Measurements from ENCODE around the gene S100PBP.

Gene S100PBP

GRCh38 chr1:32873484-32873883 lies 56.0 kb downstream of the S100PBP start:
- Histone ChIP-seq H3K9ac (peak overlapping the region in 6 of 11 experiments; percentile 47 to 73 (median 64); a peak in 7 of 22 replicates), H3K27me3 (peaks cover 37 to 45% (median 38%) of the 10 kb centered on the region in 11 experiments), H3K27ac (peak overlapping the region in 2 of 11 experiments; percentile 53 to 55; a peak in 2 of 22 replicates), H3K4me1 (peaks cover 18 to 58% (median 49%) of the 10 kb centered on the region in 10 experiments), H3K36me3 (0 out of 22 replicates have a peak, but pooled peaks cover 0 to under 1% (median 0%) of the 10 kb centered on the region in 11 experiments), H4K20me1 (peaks cover 0 to 34% (median 27%) of the 10 kb centered on the region in 11 experiments; a peak in 18 of 22 replicates), H3K9me3 (replicated peaks in 1 of 11) (no peaks in the 10 kb centered on the region), H3K4me3 (peak overlapping the region in 1 of 10 experiments; percentile 45; a peak in 1 of 20 replicates), H3K4me2 (peak overlapping the region in 9 of 11 experiments; percentile 61 to 95 (median 87); a peak in 18 of 22 replicates)
- TF ChIP-seq Cebpa-rat (IDR thresholded peaks at IDR 0.05), result no peak

GRCh38 chr1:32874860-32875752 lies 57.7 kb downstream of the S100PBP start:
- H3K4me1 ChIP-seq, result peaks cover 18 to 53% (median 47%) of the 10 kb centered on the region in 10 experiments
- H4K20me1 ChIP-seq, result peaks cover 0 to 19% (median 12%) of the 10 kb centered on the region in 11 experiments; a peak in 16 of 22 replicates
- no peak overlapping the region for H3K4me3 ChIP-seq
- no peak for TF ChIP-seq Cebpa-rat (IDR thresholded peaks at IDR 0.05)
- H3K36me3 ChIP-seq, result no peaks in the 10 kb centered on the region
- H3K9ac ChIP-seq, result peak overlapping the region in 1 of 11 experiments; percentile 1; a peak in 1 of 22 replicates
- H3K27ac ChIP-seq, result no peak overlapping the region
- peaks cover 22 to 29% (median 22%) of the 10 kb centered on the region in 11 experiments for H3K27me3 ChIP-seq
- H3K9me3 ChIP-seq (replicated peaks in 1 of 11), result no peaks in the 10 kb centered on the region
- peak overlapping the region; percentile 13 to 61 (median 50); a peak in 15 of 22 replicates for H3K4me2 ChIP-seq

DNA sequence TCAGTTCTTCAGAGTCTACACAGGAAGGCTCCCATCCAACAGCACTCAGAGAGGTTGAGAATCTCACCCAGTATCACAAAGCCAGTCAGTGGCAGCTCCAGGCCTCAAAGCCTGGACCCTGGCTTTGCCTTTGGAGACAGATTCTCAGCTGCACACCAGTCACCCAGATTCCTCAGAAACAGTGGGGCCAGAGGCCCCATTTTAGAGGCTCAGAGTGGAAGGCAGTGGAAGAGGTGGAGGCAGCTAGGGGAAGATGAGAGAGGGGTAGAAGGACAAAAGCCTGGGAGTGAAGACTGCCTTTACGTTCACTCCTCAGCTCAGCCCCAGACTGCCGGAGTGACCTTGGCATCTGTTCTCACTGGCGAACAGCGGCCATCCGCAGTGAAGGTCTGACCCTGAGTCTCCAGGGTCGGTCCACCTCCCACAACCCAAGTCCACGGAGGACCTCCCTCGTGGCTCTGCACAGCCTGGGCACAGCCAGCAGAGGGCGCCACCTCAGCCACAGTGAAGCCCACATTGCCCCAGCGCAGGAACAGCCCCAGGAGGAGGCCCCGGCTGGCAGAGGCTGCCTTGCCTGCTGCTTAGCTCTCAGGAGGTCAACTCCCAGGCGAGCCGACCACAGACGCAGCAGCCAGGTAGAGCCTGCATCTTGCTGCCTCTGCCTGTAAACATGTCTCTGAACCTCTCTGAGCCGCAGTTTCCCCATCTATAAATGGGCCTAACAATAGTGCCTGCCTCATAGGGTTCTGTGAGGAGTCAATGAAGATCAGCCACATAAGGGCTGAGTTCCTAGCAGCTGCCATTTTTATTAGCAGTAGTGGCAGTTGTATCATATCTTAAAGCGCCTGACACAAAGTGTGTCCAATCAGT lies 59.1 kb downstream of the S100PBP start:
- Histone ChIP-seq H3K36me3 (no peaks in the 10 kb centered on the region), H3K9me3 (replicated peaks in 1 of 11) (no peaks in the 10 kb centered on the region), H3K4me1 (peaks cover 13 to 42% (median 37%) of the 10 kb centered on the region in 10 experiments), H3K4me2 (peak overlapping the region; percentile 27 to 70 (median 55); a peak in 21 of 22 replicates), H4K20me1 (peaks cover 0 to 7% (median 6%) of the 10 kb centered on the region in 11 experiments; a peak in 11 of 22 replicates), H3K27me3 (peaks cover 7 to 14% (median 7%) of the 10 kb centered on the region in 11 experiments), H3K9ac (no peak overlapping the region), H3K4me3 (no peak overlapping the region), H3K27ac (peak overlapping the region in 1 of 11 experiments; percentile 7; a peak in 1 of 22 replicates)
- no peak for TF ChIP-seq Cebpa-rat (IDR thresholded peaks at IDR 0.05)

- Histone ChIP-seq H3K4me2 (no peak overlapping the region), H3K9ac (no peak overlapping the region), H3K4me1 (peaks cover 13 to 39% (median 30%) of the 10 kb centered on the region in 10 experiments), H3K4me3 (no peak overlapping the region), H3K27ac (no peak overlapping the region), H3K9me3 (replicated peaks in 1 of 11) (no peaks in the 10 kb centered on the region), H3K27me3 (peaks cover 0 to 7% (median 0%) of the 10 kb centered on the region in 11 experiments; a peak in 2 of 22 replicates), H3K36me3 (no peaks in the 10 kb centered on the region), H4K20me1 (no peaks in the 10 kb centered on the region; a peak in 1 of 22 replicates)
- no peak for TF ChIP-seq Cebpa-rat (IDR thresholded peaks at IDR 0.05)
Measured at GRCh38 chr1:32877211-32878110, 60.0 kb downstream of the S100PBP start.

DNA sequence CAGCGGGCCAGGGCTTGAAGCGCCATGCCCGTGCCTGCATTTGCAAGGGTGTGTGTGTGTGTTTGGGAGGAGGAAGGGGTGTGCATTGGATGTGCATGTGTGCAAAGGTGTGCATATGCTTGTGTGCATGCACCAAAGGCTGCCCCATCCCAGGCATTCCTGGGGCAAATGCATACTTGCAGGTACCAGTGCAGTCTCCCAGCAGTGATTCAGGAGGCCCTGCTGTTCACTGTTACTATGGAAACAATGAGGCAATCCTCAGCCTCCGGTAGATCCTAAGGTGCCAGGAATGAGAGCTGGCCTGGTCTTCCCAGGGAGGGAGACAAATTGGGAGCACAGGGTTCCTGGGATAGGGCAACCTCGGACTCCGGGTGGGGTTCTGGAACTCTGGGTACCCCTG lies 60.7 kb downstream of the S100PBP start:
- Histone ChIP-seq H3K9me3 (replicated peaks in 1 of 11) (no peaks in the 10 kb centered on the region), H3K4me2 (no peak overlapping the region), H3K4me3 (no peak overlapping the region), H3K36me3 (no peaks in the 10 kb centered on the region), H3K27ac (no peak overlapping the region), H4K20me1 (no peaks in the 10 kb centered on the region; a peak in 1 of 22 replicates), H3K27me3 (0 out of 22 replicates have a peak, but pooled peaks cover 0 to under 1% (median 0%) of the 10 kb centered on the region in 11 experiments), H3K4me1 (peaks cover 12 to 32% (median 23%) of the 10 kb centered on the region in 10 experiments), H3K9ac (no peak overlapping the region)
- no peak for TF ChIP-seq Cebpa-rat (IDR thresholded peaks at IDR 0.05)

DNA sequence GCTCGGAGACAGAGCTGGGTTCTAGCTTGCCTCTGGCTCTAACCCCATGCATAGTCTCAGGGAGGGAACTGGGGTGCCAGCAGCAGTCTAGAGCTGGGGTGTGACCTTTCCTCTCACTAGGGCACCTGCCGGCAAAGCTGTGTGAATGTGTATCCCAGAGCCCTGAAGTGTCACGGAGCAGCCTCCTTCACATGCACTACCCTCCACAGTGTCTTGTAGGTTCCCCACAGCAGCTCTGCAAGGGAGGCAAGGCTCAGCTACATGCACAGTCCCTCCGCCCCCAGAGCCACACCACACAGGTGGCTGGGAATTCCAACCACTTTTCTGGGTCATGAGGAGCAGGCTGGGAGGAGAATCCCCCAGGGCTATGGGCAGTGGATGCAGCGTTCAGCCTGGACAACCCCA lies 61.2 kb downstream of the S100PBP start:
- H3K9ac ChIP-seq, result no peak overlapping the region; a peak in 1 of 22 replicates
- no peak for TF ChIP-seq Cebpa-rat (IDR thresholded peaks at IDR 0.05)
- H3K27ac ChIP-seq, result no peak overlapping the region
- H3K4me3 ChIP-seq, result no peak overlapping the region
- H3K4me2 ChIP-seq, result no peak overlapping the region
- no peaks in the 10 kb centered on the region; a peak in 1 of 22 replicates for H4K20me1 ChIP-seq
- H3K4me1 ChIP-seq, result peaks cover 12 to 28% (median 18%) of the 10 kb centered on the region in 10 experiments
- H3K9me3 ChIP-seq (replicated peaks in 1 of 11), result no peaks in the 10 kb centered on the region
- H3K36me3 ChIP-seq, result no peaks in the 10 kb centered on the region
- no peaks in the 10 kb centered on the region for H3K27me3 ChIP-seq

- Histone ChIP-seq H3K4me1 (peaks cover 3 to 15% (median 6%) of the 10 kb centered on the region in 10 experiments; a peak in 18 of 20 replicates), H3K4me2 (no peak overlapping the region), H3K27me3 (peaks cover 10 to 18% (median 15%) of the 10 kb centered on the region in 11 experiments; a peak in 21 of 22 replicates), H3K27ac (no peak overlapping the region), H3K9me3 (replicated peaks in 1 of 11) (no peaks in the 10 kb centered on the region), H3K9ac (no peak overlapping the region), H4K20me1 (no peaks in the 10 kb centered on the region; a peak in 2 of 22 replicates), H3K4me3 (no peak overlapping the region), H3K36me3 (no peaks in the 10 kb centered on the region)
- no peak for TF ChIP-seq Cebpa-rat (IDR thresholded peaks at IDR 0.05)
Measured at GRCh38 chr1:32881291-32881690, 63.8 kb downstream of the S100PBP start.
